A549 (cell line): ENCODE data around the gene FOXK1. TPM values are rescaled to one million over a fixed set of nuclear protein-coding genes. Genes with fewer than 3 reads are reported as not detected.

Source experiments
- ATAC-seq, 2 experiments: fragments of 200-7000 bp in 1 of 2; fragments of >200 bp in 1 of 2; cut with Nextera tagmentation in 1 of 2; cut with Tn5 transposase in 1 of 2; 3 replicates each; pipeline versions ENCODE4 v1.8.0 to v1.9.1; 2018 to 2020; ENCODE audit warnings: mild to moderate bottlenecking in 1 of 2, moderate library complexity in 1 of 2
- CTCF ChIA-PET: fragments of 300-600 bp; sonication (Branson Sonifier 250); formaldehyde crosslinking; extraction: SDS; loops from one replicate; lab custom pipeline; 2021; ENCODE audit warnings: antibody characterized with exemption, inconsistent platforms; lab: Yijun Ruan, JAX
- POLR2A ChIA-PET: fragments of 350-600 bp; formaldehyde crosslinking; extraction: SDS; loops from one replicate; lab custom pipeline; 2021; ENCODE audit warnings: antibody characterized with exemption, inconsistent platforms; lab: Yijun Ruan, JAX
- DNase-seq, 2 experiments: peaks; one replicate each; pipeline versions ENCODE4 v3.0.0 to v3.0.0-alpha.2; 2011 to 2016; ENCODE audit warnings: low read depth in 1 of 2, low spot score in 1 of 2
- FAIRE-seq: peaks from 2 replicates; lab custom pipeline; 2011; peaks lifted over from hg19 to GRCh38; lab: Jason Lieb, UNC
- H3K27ac ChIP-seq, 2 experiments: fragments of >200 bp; sonication (Bioruptor Twin); formaldehyde crosslinking; 3 replicates each; pipeline ENCODE4 v1.5.1; 2016 to 2017
- H3K4me1 ChIP-seq: fragments of >200 bp; sonication (Bioruptor Twin); formaldehyde crosslinking; 3 replicates; pipeline ENCODE4 v1.6.1; 2016
- H3K4me2 ChIP-seq: fragments of >200 bp; sonication (Bioruptor Twin); formaldehyde crosslinking; 3 replicates; pipeline ENCODE4 v1.6.1; 2016
- H3K4me3 ChIP-seq: fragments of >200 bp; sonication (Bioruptor Twin); formaldehyde crosslinking; 3 replicates; pipeline ENCODE4 v1.5.1; 2016
- H3K9me3 ChIP-seq: fragments of >200 bp; sonication (Bioruptor Twin); formaldehyde crosslinking; 3 replicates; pipeline ENCODE4 v1.6.1; 2016
- BHLHE40 ChIP-seq: IDR thresholded peaks from 2 replicates; pipeline ENCODE4 v1.6.1; 2012; ENCODE audit warnings: low read depth, low read length, inconsistent platforms
- CEBPB ChIP-seq, 2 experiments: fragments of >200 bp in 1 of 2; sonication (Bioruptor Twin) in 1 of 2; formaldehyde crosslinking in 1 of 2; IDR thresholded peaks; 2 replicates each; pipeline ENCODE4 v1.6.1; 2012 to 2016
- EHF ChIP-seq: fragments of 250-450 bp; sonication (Bioruptor Pico); IDR thresholded peaks from 2 replicates; pipeline ENCODE4 v1.5.0; 2020; ENCODE audit warnings: mild to moderate bottlenecking
- EHMT2 ChIP-seq: fragments of 200-600 bp; sonication (generic); IDR thresholded peaks from 2 replicates; pipeline ENCODE4 v1.6.1; 2016; ENCODE audit warnings: antibody characterized with exemption, low read depth, mild to moderate bottlenecking, moderate library complexity
- ELK1 ChIP-seq: fragments of 150-350 bp; IDR thresholded peaks from 2 replicates; pipeline ENCODE4 v1.6.1; 2014; ENCODE audit warnings: low read depth, mild to moderate bottlenecking, low read length
- FOSB ChIP-seq: fragments of 250-450 bp; sonication (Bioruptor Pico); IDR thresholded peaks from 2 replicates; pipeline ENCODE4 v1.5.0; 2020; ENCODE audit warnings: mild to moderate bottlenecking, moderate library complexity
- HES2 ChIP-seq: fragments of >200 bp; sonication (Bioruptor Twin); formaldehyde crosslinking; IDR thresholded peaks from 2 replicates; pipeline ENCODE4 v1.6.1; 2016
- HOXA7 ChIP-seq: fragments of 250-450 bp; sonication (Bioruptor Pico); IDR thresholded peaks from 2 replicates; pipeline ENCODE4 v1.5.0; 2020; ENCODE audit warnings: mild to moderate bottlenecking, moderate library complexity
- HOXB5 ChIP-seq: fragments of 250-450 bp; sonication (Bioruptor Pico); IDR thresholded peaks from 2 replicates; pipeline ENCODE4 v1.5.0; 2020; ENCODE audit warnings: mild to moderate bottlenecking, moderate library complexity
- MAFK ChIP-seq: fragments of 450-650 bp; IDR thresholded peaks from 2 replicates; pipeline ENCODE4 v1.6.1; 2014; ENCODE audit not compliant: partially characterized antibody
- PHF8 ChIP-seq: fragments of 200-600 bp; sonication (generic); IDR thresholded peaks from 2 replicates; pipeline ENCODE4 v1.6.1; 2016; ENCODE audit warnings: low read depth, mild to moderate bottlenecking, antibody characterized with exemption, moderate library complexity, borderline replicate concordance
- POLR2A ChIP-seq: IDR thresholded peaks from 2 replicates; pipeline ENCODE4 v1.6.1; 2012; ENCODE audit warnings: mild to moderate bottlenecking, low read length
- POLR2AphosphoS2 ChIP-seq: conservative IDR thresholded peaks from 2 replicates; pipeline ENCODE4 v1.6.1; 2012; ENCODE audit warnings: low read length, improper control_type of control experiment, inconsistent platforms
- RARB ChIP-seq: fragments of 250-450 bp; sonication (Bioruptor Pico); IDR thresholded peaks from 2 replicates; pipeline ENCODE4 v1.8.0; 2021; ENCODE audit warnings: mild to moderate bottlenecking, moderate library complexity
- RCOR1 ChIP-seq: fragments of 150-350 bp; IDR thresholded peaks from 2 replicates; pipeline ENCODE4 v1.6.1; 2014; ENCODE audit warnings: antibody characterized with exemption, low read length, low read depth
- TP53 ChIP-seq: fragments of 250-450 bp; sonication (Bioruptor Pico); IDR thresholded peaks from 2 replicates; pipeline ENCODE4 v1.5.0; 2021; ENCODE audit warnings: mild to moderate bottlenecking, moderate library complexity
- USF2 ChIP-seq: fragments of 450-650 bp; IDR thresholded peaks from 2 replicates; pipeline ENCODE4 v1.6.1; 2014; ENCODE audit warnings: antibody characterized with exemption
- ZFP36 ChIP-seq: fragments of 450-650 bp; IDR thresholded peaks from 2 replicates; pipeline ENCODE4 v1.6.1; 2014; ENCODE audit warnings: borderline replicate concordance; ENCODE audit not compliant: partially characterized antibody
- ZNF302 ChIP-seq: fragments of 250-450 bp; sonication (Bioruptor Pico); IDR thresholded peaks from 2 replicates; pipeline ENCODE4 v1.9.0; 2021; ENCODE audit warnings: inconsistent platforms, mild to moderate bottlenecking, moderate library complexity
- WGBS: methylation state at CpG from one replicate; pipeline ENCODE4 v1.1.6; 2017; ENCODE audit errors: missing lambda C conversion rate; 5-methylcytosine and 5-hydroxymethylcytosine counted together
- polyA plus RNA-seq, 4 experiments: library from polyadenylated mRNA; depleted of rRNA in 3 of 4; stranded (reverse); fragments of >200 nt; fragmentation: RNase III in 1 of 4; extraction: RNeasy Plus Mini Kit Qiagen cat#74134 plus additional on column Dnase treatment in 1 of 4; gene quantifications; 2 replicates in 3 of 4; 3 replicates in 1 of 4; pipeline ENCODE4 v1.2.3, GENCODE V29; 2011 to 2017
- TF ChIP-seq, protein P1 (sequence below): IDR thresholded peaks from 2 replicates; pipeline ENCODE4 v1.6.1; 2012
- TF ChIP-seq, protein P2 (sequence below): fragments of >200 bp; sonication (Bioruptor Twin); formaldehyde crosslinking; IDR thresholded peaks from 3 replicates; pipeline ENCODE4 v1.5.1; 2016

Gene FOXK1
- polyA plus RNA-seq, 2 of the 4 experiments (the other 2 are of a cell fraction) = 6.8 to 10.9 TPM

DNA sequence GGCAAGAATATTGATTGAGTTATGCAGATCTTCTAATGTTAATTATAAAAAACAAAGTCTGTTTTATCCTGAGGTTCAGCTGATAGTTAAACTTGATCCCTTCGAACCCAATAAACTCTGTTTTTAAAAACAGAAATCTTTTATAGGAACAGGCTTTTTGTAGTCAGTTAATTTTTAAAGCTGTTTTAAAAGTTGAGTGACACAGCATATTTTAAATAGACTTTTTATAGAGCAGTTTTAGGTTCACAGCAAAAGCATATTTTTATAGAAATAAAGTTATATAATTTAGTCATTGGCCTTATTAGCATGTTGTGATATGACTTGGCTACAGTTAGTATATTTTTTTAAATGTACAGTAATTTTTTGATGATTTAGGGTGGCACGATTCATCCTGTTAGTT lies 11.1 kb downstream of the FOXK1 start:
- no peaks in the 10 kb centered on the region for H3K9me3 ChIP-seq
- peaks cover 40% of the 10 kb centered on the region for H3K4me1 ChIP-seq
- DNase-seq (no peak), ATAC-seq (no peak), FAIRE-seq (no peak)
- POLR2A ChIA-PET = no interaction called here
- TF ChIP-seq TP53 (CRISPR knock-in tag) (no peak), HES2 (no peak), MAFK (peak; percentile 48)
- peak overlapping the region; percentile 15; the same call in 2 of the 3 replicates for H3K4me2 ChIP-seq
- CTCF ChIA-PET = interaction anchor here (1.1 to 3.7 kb wide), 2 partner anchors 43 to 52 kb away, joined by 3 to 12 read pairs; no protein-coding TSS in a partner anchor
- no peak overlapping the region for H3K4me3 ChIP-seq
- WGBS = 85% methylated on average over 2 of the region's 2 CpGs
- peak overlapping the region; percentile 36 to 70; a peak in 4 of 6 replicates for H3K27ac ChIP-seq

DNA sequence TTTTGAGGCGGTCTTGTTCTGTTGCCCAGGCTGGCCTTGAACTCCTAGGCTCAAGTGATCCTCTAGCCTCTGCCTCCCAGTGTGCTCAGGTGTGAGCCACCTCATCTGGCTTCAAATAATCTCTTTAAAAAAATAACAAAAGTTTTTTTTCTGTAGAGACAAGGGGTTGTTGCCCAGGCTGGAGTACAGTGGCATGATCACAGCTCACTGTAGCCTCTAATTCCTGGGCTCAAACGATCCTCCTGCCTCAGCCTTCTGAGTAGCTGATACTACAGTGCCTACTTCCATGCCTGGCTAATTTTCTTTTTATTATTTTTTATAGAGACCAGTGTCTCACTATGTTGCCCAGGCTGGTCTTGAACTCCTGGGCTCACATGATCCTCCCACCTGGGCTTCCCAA lies 11.7 kb downstream of the FOXK1 start:
- H3K4me2 ChIP-seq = no peak overlapping the region
- no peaks in the 10 kb centered on the region for H3K9me3 ChIP-seq
- ChIA-PET POLR2A (no interaction called here), CTCF (interaction anchor here (1.5 kb wide), 1 partner anchor 1828 kb away, joined by 4 read pairs; no protein-coding TSS in a partner anchor)
- FAIRE-seq (no peak), ATAC-seq (no peak), DNase-seq (no peak)
- H3K4me1 ChIP-seq = peaks cover 40% of the 10 kb centered on the region
- H3K4me3 ChIP-seq = no peak overlapping the region
- 91% methylated on average over 2 of the region's 2 CpGs for WGBS
- TF ChIP-seq MAFK (no peak), POLR2A (no peak), RCOR1 (no peak), HOXB5 (CRISPR knock-in tag) (no peak), HOXA7 (no peak), ELK1 (no peak), POLR2AphosphoS2 (no peak), PHF8 (no peak), CEBPB (IDR thresholded peaks at IDR 0.05) (no peak), RARB (CRISPR knock-in tag) (no peak), EHF (CRISPR knock-in tag) (no peak), ZFP36 (no peak), USF2 (no peak), EHMT2 (no peak), FOSB (CRISPR knock-in tag) (no peak), ZNF302 (CRISPR knock-in tag) (no peak), BHLHE40 (no peak)
- TF ChIP-seq, protein P1, sequence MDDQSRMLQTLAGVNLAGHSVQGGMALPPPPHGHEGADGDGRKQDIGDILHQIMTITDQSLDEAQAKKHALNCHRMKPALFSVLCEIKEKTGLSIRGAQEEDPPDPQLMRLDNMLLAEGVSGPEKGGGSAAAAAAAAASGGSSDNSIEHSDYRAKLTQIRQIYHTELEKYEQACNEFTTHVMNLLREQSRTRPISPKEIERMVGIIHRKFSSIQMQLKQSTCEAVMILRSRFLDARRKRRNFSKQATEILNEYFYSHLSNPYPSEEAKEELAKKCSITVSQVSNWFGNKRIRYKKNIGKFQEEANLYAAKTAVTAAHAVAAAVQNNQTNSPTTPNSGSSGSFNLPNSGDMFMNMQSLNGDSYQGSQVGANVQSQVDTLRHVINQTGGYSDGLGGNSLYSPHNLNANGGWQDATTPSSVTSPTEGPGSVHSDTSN = no peak
- TF ChIP-seq, protein P2, sequence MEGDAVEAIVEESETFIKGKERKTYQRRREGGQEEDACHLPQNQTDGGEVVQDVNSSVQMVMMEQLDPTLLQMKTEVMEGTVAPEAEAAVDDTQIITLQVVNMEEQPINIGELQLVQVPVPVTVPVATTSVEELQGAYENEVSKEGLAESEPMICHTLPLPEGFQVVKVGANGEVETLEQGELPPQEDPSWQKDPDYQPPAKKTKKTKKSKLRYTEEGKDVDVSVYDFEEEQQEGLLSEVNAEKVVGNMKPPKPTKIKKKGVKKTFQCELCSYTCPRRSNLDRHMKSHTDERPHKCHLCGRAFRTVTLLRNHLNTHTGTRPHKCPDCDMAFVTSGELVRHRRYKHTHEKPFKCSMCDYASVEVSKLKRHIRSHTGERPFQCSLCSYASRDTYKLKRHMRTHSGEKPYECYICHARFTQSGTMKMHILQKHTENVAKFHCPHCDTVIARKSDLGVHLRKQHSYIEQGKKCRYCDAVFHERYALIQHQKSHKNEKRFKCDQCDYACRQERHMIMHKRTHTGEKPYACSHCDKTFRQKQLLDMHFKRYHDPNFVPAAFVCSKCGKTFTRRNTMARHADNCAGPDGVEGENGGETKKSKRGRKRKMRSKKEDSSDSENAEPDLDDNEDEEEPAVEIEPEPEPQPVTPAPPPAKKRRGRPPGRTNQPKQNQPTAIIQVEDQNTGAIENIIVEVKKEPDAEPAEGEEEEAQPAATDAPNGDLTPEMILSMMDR = no peak
- H3K27ac ChIP-seq = peak overlapping the region; percentile 36 to 70; a peak in 4 of 6 replicates
